Esophagus muscularis mucosa (tissue), 3 donors: ENCODE results near the gene SERPINB13.
A peak's percentile ranks its signal among the peaks of the same experiment; 100 is the strongest.

Source experiments
- CTCF ChIP-seq, 3 experiments: fragments of 200-600 bp in 2 of 3; fragments of 450-650 bp in 1 of 3; sonication (generic) in 2 of 3; IDR thresholded peaks; one replicate each; pipeline ENCODE4 v1.5.1; 2017 to 2019; ENCODE audit warnings: antibody characterized with exemption in 3 of 3, mild to moderate bottlenecking in 2 of 3, moderate library complexity in 1 of 3
- POLR2A ChIP-seq: fragments of 450-650 bp; IDR thresholded peaks from one replicate; pipeline ENCODE4 v1.6.1; 2017; ENCODE audit warnings: antibody characterized with exemption, moderate library complexity, mild to moderate bottlenecking, low read depth

DNA sequence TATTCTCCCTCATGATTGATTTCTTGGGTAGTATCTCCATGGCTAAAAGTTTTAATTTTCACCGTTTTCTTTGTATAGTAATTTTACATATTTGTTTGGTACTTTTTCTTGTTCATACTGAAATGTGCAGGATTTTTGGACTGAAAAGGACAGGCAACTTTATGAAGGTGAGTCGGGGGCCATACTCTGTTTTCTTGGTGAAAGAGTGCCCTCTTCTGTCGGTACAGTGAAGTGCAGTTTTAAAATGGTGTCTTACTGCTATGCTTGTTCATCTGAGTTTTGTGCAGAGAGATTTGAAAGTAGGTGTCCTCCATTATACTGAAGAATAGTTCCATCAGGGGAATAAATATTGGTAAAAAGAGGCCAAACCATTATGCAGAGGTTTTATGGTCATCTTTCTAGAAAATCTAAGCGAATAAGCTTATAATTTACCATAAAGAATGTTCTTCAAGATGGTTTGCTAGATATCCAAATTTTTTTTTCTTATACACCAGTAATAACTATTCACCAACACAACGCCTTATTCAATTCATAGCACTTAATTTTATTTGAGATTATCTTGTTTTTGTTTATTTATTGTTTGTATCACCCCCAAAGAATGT, 8.7 kb upstream of the SERPINB13 start:
- peak; percentile 46 to 53 (median 53) for TF ChIP-seq CTCF (IDR thresholded peaks at IDR 0.05)
- TF ChIP-seq POLR2A: no peak
